ENCODE results near the gene CELF5.

GRCh38 chr19:3233116-3233515, 8.7 kb downstream of the CELF5 start:
- TF ChIP-seq CTCF (IDR thresholded peaks at IDR 0.05), result no peak
- no peak for TF ChIP-seq EZH2 (IDR thresholded peaks at IDR 0.05; ENCODE audit: borderline replicate concordance, insufficient read depth, low read depth, low read length, poor library complexity, severe bottlenecking)

Data from B cell (primary cell).